PC-3 (cell line): ENCODE results near the gene GRID2IP. TPM values are rescaled to one million over a fixed set of nuclear protein-coding genes. Genes with fewer than 3 reads are reported as not detected.

Source experiments
- ATAC-seq: fragments of 200-7000 bp; cut with Tn5 transposase; 2 replicates; pipeline ENCODE4 v1.9.1; 2020; ENCODE audit warnings: mild to moderate bottlenecking, moderate library complexity
- BruUV-seq: library from RNA; stranded (reverse); fragments of 400-500 nt; replicated peaks from 2 replicates; lab custom pipeline; 2021; lab: Mats Ljungman, UMichigan
- CTCF ChIA-PET: fragments of 300-600 bp; sonication (Branson Sonifier 250); formaldehyde crosslinking; loops from one replicate; lab custom pipeline; 2022; ENCODE audit warnings: antibody characterized with exemption; lab: Charles Lee
- POLR2A ChIA-PET: fragments of 300-600 bp; sonication (Branson Sonifier 250); formaldehyde crosslinking; loops from one replicate; lab custom pipeline; 2022; ENCODE audit warnings: antibody characterized with exemption; ENCODE audit not compliant: unreplicated experiment; lab: Charles Lee
- DNase-seq: peaks from one replicate; pipeline ENCODE4 v3.0.0-alpha.2; 2015
- H2AFZ ChIP-seq: fragments of 300-600 bp; sonication (generic); 2 replicates; pipeline ENCODE4 v1.6.0; 2016; ENCODE audit warnings: antibody characterized with exemption, low read length
- H3F3A ChIP-seq: fragments of 300-600 bp; sonication (generic); one replicate; pipeline ENCODE4 v1.6.0; 2017; ENCODE audit warnings: antibody characterized with exemption, low read length, control low read depth, mild to moderate bottlenecking; ENCODE audit not compliant: unreplicated experiment
- H3K27ac ChIP-seq: fragments of 300-600 bp; sonication (generic); 2 replicates; pipeline ENCODE4 v1.5.1; 2016; ENCODE audit warnings: mild to moderate bottlenecking, low read length
- H3K27me3 ChIP-seq: fragments of 300-600 bp; sonication (generic); 2 replicates; pipeline ENCODE4 v1.6.1; 2016; ENCODE audit warnings: low read length, mixed read lengths
- H3K36me3 ChIP-seq: fragments of 300-600 bp; sonication (generic); 2 replicates; pipeline ENCODE4 v1.6.1; 2016; ENCODE audit warnings: low read depth, mixed run types, low read length, mixed read lengths
- H3K4me1 ChIP-seq: fragments of 300-600 bp; sonication (generic); 2 replicates; pipeline ENCODE4 v1.5.1; 2016; ENCODE audit warnings: low read length; ENCODE audit not compliant: insufficient read depth
- H3K4me2 ChIP-seq: fragments of 300-600 bp; sonication (generic); 2 replicates; pipeline ENCODE4 v1.6.0; 2016; ENCODE audit warnings: low read length
- H3K4me3 ChIP-seq: fragments of 300-600 bp; sonication (generic); 2 replicates; pipeline ENCODE4 v1.5.1; 2016; ENCODE audit warnings: mild to moderate bottlenecking, low read length, mixed read lengths
- H3K79me2 ChIP-seq: fragments of 300-600 bp; sonication (generic); 2 replicates; pipeline ENCODE4 v1.6.1; 2017; ENCODE audit warnings: low read length, mixed read lengths
- H3K9ac ChIP-seq: fragments of 300-600 bp; sonication (generic); 2 replicates; pipeline ENCODE4 v1.6.0; 2016; ENCODE audit warnings: mild to moderate bottlenecking, low read length
- H3K9me2 ChIP-seq: fragments of 300-600 bp; sonication (generic); replicated peaks from 2 replicates; pipeline ENCODE4 v1.6.1; 2016; ENCODE audit warnings: mixed run types, low read length, mixed read lengths
- H3K9me3 ChIP-seq: fragments of 300-600 bp; sonication (generic); 2 replicates; pipeline ENCODE4 v1.6.1; 2016; ENCODE audit warnings: low read length, mixed read lengths
- H4K20me1 ChIP-seq: fragments of 300-600 bp; sonication (generic); 2 replicates; pipeline ENCODE4 v1.6.1; 2016; ENCODE audit warnings: low read length, mixed read lengths
- CTCF ChIP-seq: fragments of 300-600 bp; sonication (generic); conservative IDR thresholded peaks from 2 replicates; pipeline ENCODE4 v1.5.1; 2017; ENCODE audit warnings: antibody characterized with exemption, low read depth, mild to moderate bottlenecking, low read length
- EZH2 ChIP-seq: fragments of 300-600 bp; sonication (generic); IDR thresholded peaks from one replicate; pipeline ENCODE4 v1.6.1; 2017; ENCODE audit warnings: antibody characterized with exemption, mild to moderate bottlenecking, low read length; ENCODE audit not compliant: unreplicated experiment
- EZH2phosphoT487 ChIP-seq: fragments of 300-600 bp; sonication (generic); IDR thresholded peaks from 2 replicates; pipeline ENCODE4 v1.6.1; 2018; ENCODE audit warnings: mild to moderate bottlenecking, antibody characterized with exemption, low read length, borderline replicate concordance
- intact Hi-C: fragments of 100-400 bp; cut with micrococcal nuclease; formaldehyde crosslinking; loops from 2 replicates; pipeline ENCODE4 v1.9.0; 2023
- total RNA-seq: library from RNA; depleted of rRNA; stranded (reverse); fragments of >200 nt; gene quantifications from 2 replicates; pipeline ENCODE4 v1.2.3, GENCODE V29; 2014

The GRID2IP gene
- total RNA-seq, 1 experiment from 2014 or later = not detected

GRCh38 chr7:6513541-6513940 lies 37.7 kb downstream of the GRID2IP start:
- CTCF ChIA-PET = interaction anchor here (0.6 kb wide), 1 partner anchor 46 kb away, joined by 6 read pairs; no protein-coding TSS in a partner anchor

GRCh38 chr7:6512892-6513291 lies 38.4 kb downstream of the GRID2IP start:
- no peaks in the 10 kb centered on the region for H3K9me3 ChIP-seq
- CTCF ChIA-PET = no interaction called here
- POLR2A ChIA-PET = no interaction called here
- no peaks in the 10 kb centered on the region for H3K27me3 ChIP-seq
- no peak overlapping the region for H3K4me3 ChIP-seq
- ATAC-seq = no peak
- H3K9ac ChIP-seq = no peak overlapping the region
- no peak overlapping the region for H3K27ac ChIP-seq
- H3K9me2 ChIP-seq = no peaks in the 10 kb centered on the region
- no TSS peak for BruUV-seq
- H3F3A ChIP-seq = no peaks in the 10 kb centered on the region
- no peaks in the 10 kb centered on the region for H3K4me1 ChIP-seq
- no peak overlapping the region for H3K4me2 ChIP-seq
- no peaks in the 10 kb centered on the region for H3K79me2 ChIP-seq
- TF ChIP-seq EZH2 (no peak), EZH2phosphoT487 (no peak), CTCF (no peak)
- intact Hi-C loops = loop anchor here (10.0 kb wide), 1 partner anchor 422 kb away; no protein-coding TSS in a partner anchor
- H2AFZ ChIP-seq = no peak overlapping the region
- H4K20me1 ChIP-seq = no peaks in the 10 kb centered on the region
- no peak for DNase-seq
- no peaks in the 10 kb centered on the region for H3K36me3 ChIP-seq

More at GRCh38 chr7:6513541-6513940, 37.7 kb downstream of the GRID2IP start:
- no peaks in the 10 kb centered on the region for H3K4me1 ChIP-seq
- no peak overlapping the region for H3K9ac ChIP-seq
- H3F3A ChIP-seq = no peaks in the 10 kb centered on the region
- no peaks in the 10 kb centered on the region for H3K36me3 ChIP-seq
- POLR2A ChIA-PET = no interaction called here
- no peaks in the 10 kb centered on the region for H4K20me1 ChIP-seq
- ATAC-seq = no peak
- H3K27me3 ChIP-seq = no peaks in the 10 kb centered on the region
- H3K4me3 ChIP-seq = no peak overlapping the region
- H2AFZ ChIP-seq = no peak overlapping the region
- DNase-seq = no peak
- H3K27ac ChIP-seq = no peak overlapping the region
- TF ChIP-seq EZH2phosphoT487 = no peak
- no peak for TF ChIP-seq CTCF
- no peak for TF ChIP-seq EZH2
- no TSS peak for BruUV-seq
- H3K9me2 ChIP-seq = no peaks in the 10 kb centered on the region
- H3K4me2 ChIP-seq = no peak overlapping the region
- intact Hi-C loops = loop anchor here (10.0 kb wide), 1 partner anchor 421 kb away; no protein-coding TSS in a partner anchor
- H3K9me3 ChIP-seq = no peaks in the 10 kb centered on the region
- H3K79me2 ChIP-seq = no peaks in the 10 kb centered on the region

- TF ChIP-seq CTCF (no peak), EZH2phosphoT487 (no peak), EZH2 (no peak)
- DNase-seq = no peak
- Histone ChIP-seq H2AFZ (no peak overlapping the region), H4K20me1 (no peaks in the 10 kb centered on the region), H3K4me1 (no peaks in the 10 kb centered on the region), H3K27ac (no peak overlapping the region), H3K36me3 (no peaks in the 10 kb centered on the region), H3F3A (no peaks in the 10 kb centered on the region), H3K9ac (no peak overlapping the region), H3K9me3 (no peaks in the 10 kb centered on the region), H3K27me3 (no peaks in the 10 kb centered on the region), H3K9me2 (no peaks in the 10 kb centered on the region), H3K4me2 (no peak overlapping the region), H3K4me3 (no peak overlapping the region), H3K79me2 (no peaks in the 10 kb centered on the region)
- CTCF ChIA-PET = no interaction called here
- intact Hi-C loops = loop anchor here (10.0 kb wide), 1 partner anchor 424 kb away; no protein-coding TSS in a partner anchor
- no peak for ATAC-seq
- POLR2A ChIA-PET = no interaction called here
- BruUV-seq = no TSS peak
Measured at GRCh38 chr7:6510476-6511133, 40.7 kb downstream of the GRID2IP start.
